ENCODE data around the gene DTWD1. TPM values are rescaled to one million over a fixed set of nuclear protein-coding genes. Genes with fewer than 3 reads are reported as not detected.

Gene DTWD1
- total and polyA plus RNA-seq, 2 of the 13 experiments (the other 11 are each of a cell fraction or from before 2014, with no cell fraction given), result 12.7 to 18.3 TPM

GRCh38 chr15:49669288-49669687 is 48.4 kb downstream of the DTWD1 start:
- BruUV-seq (replicated peaks), result no TSS peak
- Histone ChIP-seq H3K4me2 (ENCODE audit: low read depth, low read length) (no peak overlapping the region), H3K27me3 (ENCODE audit: control insufficient read depth in 1 of 2, insufficient read depth in 2 of 2, low read length in 2 of 2) (no peaks in the 10 kb centered on the region), H3K79me2 (ENCODE audit: insufficient read depth, low read length) (no peaks in the 10 kb centered on the region), H3K4me1 (ENCODE audit: insufficient read depth, low read length) (no peaks in the 10 kb centered on the region), H3K27ac (ENCODE audit: extremely low read length, insufficient read depth, low read length) (no peak overlapping the region), H2AFZ (ENCODE audit: low read length) (no peak overlapping the region), H3K9me3 (ENCODE audit: low read length) (no peaks in the 10 kb centered on the region), H3K9ac (ENCODE audit: insufficient read depth, low read depth, low read length) (no peak overlapping the region), H4K20me1 (ENCODE audit: insufficient read depth, low read length) (no peaks in the 10 kb centered on the region), H3K36me3 (replicated peaks in 1 of 2; ENCODE audit: control insufficient read depth in 1 of 2, insufficient read depth in 2 of 2, low read length in 2 of 2) (no peaks in the 10 kb centered on the region), H3K4me3 (replicated peaks in 1 of 3; ENCODE audit: insufficient read depth in 1 of 3, low read depth in 2 of 3, low read length in 3 of 3) (no peak overlapping the region)
- ChIA-PET CTCF (ENCODE audit: low intra/inter-chr PET ratio, low total read pairs) (no interaction called here), POLR2A (no interaction called here)
- WGBS (ENCODE audit: low lambda C conversion rate), result 0% methylated on average over 1 of the region's 1 CpG
- TF ChIP-seq ZNF720 (CRISPR knock-in tag; IDR thresholded peaks at IDR 0.05) (no peak), AFF4 (CRISPR knock-in tag; IDR thresholded peaks at IDR 0.05) (no peak), ZNF841 (CRISPR knock-in tag; IDR thresholded peaks at IDR 0.05; ENCODE audit: borderline replicate concordance) (no peak), ZBTB2 (CRISPR knock-in tag; IDR thresholded peaks at IDR 0.05; ENCODE audit: low read depth) (no peak), HOMEZ (CRISPR knock-in tag; IDR thresholded peaks at IDR 0.05; ENCODE audit: low read depth) (no peak), SMC3 (IDR thresholded peaks at IDR 0.05; ENCODE audit: low read length) (no peak), CAMTA2 (CRISPR knock-in tag; IDR thresholded peaks at IDR 0.05; ENCODE audit: borderline replicate concordance) (no peak), ZNF558 (CRISPR knock-in tag; IDR thresholded peaks at IDR 0.05; ENCODE audit: borderline replicate concordance) (no peak), ZNF7 (CRISPR knock-in tag; IDR thresholded peaks at IDR 0.05) (no peak), ZNF121 (CRISPR knock-in tag; IDR thresholded peaks at IDR 0.05) (no peak), NFE2L1 (CRISPR knock-in tag; IDR thresholded peaks at IDR 0.05; ENCODE audit: borderline replicate concordance) (no peak), TCF12 (IDR thresholded peaks at IDR 0.05) (no peak), TCF12 (CRISPR knock-in tag; IDR thresholded peaks at IDR 0.05) (no peak), ZNF674 (CRISPR knock-in tag; IDR thresholded peaks at IDR 0.05; ENCODE audit: low read depth) (no peak), ZNF276 (CRISPR knock-in tag; IDR thresholded peaks at IDR 0.05; ENCODE audit: low read depth) (no peak), KLF13 (CRISPR knock-in tag; IDR thresholded peaks at IDR 0.05) (no peak)
- FAIRE-seq (no peak), DNase-seq (ENCODE audit: low spot score) (no peak), ATAC-seq (no peak)
- intact Hi-C loops (cut with micrococcal nuclease; ENCODE audit: unreplicated experiment), result no loop called here
- in situ Hi-C loops (cut with HindIII; ENCODE audit: extremely low pct_ligation_motif_present, low pct_unique_long_range_greater_than_20kb), result no loop called here

Data from HepG2 (cell line).